ENCODE measurements around the gene SLC35F6. TPM values are rescaled to one million over a fixed set of nuclear protein-coding genes. Genes with fewer than 3 reads are reported as not detected.

Gene SLC35F6, protein sequence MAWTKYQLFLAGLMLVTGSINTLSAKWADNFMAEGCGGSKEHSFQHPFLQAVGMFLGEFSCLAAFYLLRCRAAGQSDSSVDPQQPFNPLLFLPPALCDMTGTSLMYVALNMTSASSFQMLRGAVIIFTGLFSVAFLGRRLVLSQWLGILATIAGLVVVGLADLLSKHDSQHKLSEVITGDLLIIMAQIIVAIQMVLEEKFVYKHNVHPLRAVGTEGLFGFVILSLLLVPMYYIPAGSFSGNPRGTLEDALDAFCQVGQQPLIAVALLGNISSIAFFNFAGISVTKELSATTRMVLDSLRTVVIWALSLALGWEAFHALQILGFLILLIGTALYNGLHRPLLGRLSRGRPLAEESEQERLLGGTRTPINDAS
- total RNA-seq = 82.6 and 114 TPM in 2 replicates

GRCh38 chr2:26764078-26764887, at the start of gene SLC35F6:
TSS of gene SLC35F6 (plus strand) at chr2:26764284. CDS start at chr2:26764350, 66 bp downstream.

DNA sequence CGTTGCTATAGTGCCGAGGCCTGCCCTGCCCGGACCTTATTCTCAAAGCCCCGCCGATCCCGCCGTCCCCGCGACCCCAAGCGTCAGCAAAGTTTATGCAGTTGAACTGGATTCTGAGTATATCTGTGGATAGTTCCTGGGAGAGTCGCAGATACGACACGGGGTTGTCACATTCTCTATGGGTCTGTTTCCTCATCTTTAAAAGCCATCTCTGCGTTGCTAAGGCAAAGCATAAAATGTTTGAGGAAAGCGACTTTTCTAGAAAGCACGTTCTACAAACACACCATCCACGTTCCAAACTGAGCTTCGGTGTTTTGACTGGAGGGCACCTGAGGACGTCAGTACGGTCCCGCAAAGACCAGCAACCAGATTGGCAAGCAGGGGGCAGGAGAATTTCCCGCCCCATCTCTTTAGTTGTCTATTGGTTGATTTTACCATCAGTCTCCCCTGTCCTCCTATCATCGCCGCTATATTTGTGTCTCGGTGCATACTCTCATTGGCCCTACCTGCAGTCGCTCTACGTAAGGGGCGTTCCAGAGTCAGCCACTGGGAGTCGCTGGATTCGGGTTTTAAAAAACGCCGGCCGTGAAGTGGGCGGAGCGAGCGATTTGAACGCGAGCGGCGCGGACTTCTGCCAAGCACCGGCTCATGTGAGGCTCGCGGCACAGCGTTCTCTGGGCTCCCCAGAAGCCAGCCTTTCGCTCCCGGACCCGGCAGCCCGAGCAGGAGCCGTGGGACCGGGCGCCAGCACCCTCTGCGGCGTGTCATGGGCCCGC, 21.5 kb downstream of the SLC35F6 start, which contains the start of gene CENPA:
CENPA (plus strand) TSS at position 626 of the 776 bp plus-strand sequence; CDS start at position 767, 141 bp downstream.

Other genes starting within 250 kb of the SLC35F6 start
- gene CIB4, start 122.9 kb upstream of the SLC35F6 start, total RNA-seq = not detected in 2 replicates
- 0.22 and 0.29 TPM in 2 replicates for gene KCNK3, start 71.6 kb upstream of the SLC35F6 start, total RNA-seq
- 0.66 and 12.2 TPM in 2 replicates for gene CENPA, start 21.8 kb downstream of the SLC35F6 start, total RNA-seq
- gene DPYSL5, start 83.8 kb downstream of the SLC35F6 start, total RNA-seq = not detected in 2 replicates
- 4.2 and 7.2 TPM in 2 replicates for gene MAPRE3, start 206.4 kb downstream of the SLC35F6 start, total RNA-seq